ENCODE measurements around the gene N4BP2L2. TPM values are rescaled to one million over a fixed set of nuclear protein-coding genes. Genes with fewer than 3 reads are reported as not detected.

The N4BP2L2 gene
- total RNA-seq, 1 donor from 2014 or later = 260 TPM

DNA sequence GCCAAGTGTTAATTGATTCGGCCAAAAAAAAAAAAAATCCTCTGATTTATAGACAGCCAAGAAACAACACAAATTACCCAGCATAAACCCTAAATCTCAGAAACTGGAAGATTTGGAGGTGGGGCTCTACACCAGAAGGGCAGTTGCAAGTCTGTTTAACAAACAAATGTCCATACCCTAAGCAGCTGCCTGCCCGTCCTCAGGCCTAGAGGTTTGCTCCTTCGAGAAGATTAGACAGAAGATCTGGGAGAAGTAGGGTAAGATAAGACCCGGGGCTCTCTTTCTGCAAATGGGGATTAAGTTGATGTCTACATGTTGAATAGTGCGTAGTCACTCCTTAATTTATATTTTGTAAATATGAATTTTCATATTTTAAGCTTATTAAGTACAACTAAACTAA lies 107.2 kb downstream of the N4BP2L2 start:
- DNase-seq (ENCODE audit: low spot score) (no peak), ATAC-seq (no peak)
- intact Hi-C loops (cut with DNase I) = no loop called here

- DNase-seq (ENCODE audit: low spot score) (no peak), ATAC-seq (no peak)
- intact Hi-C loops (cut with DNase I) = no loop called here
Observed at GRCh38 chr13:32430018-32430747, 108.4 kb downstream of the N4BP2L2 start.

DNA sequence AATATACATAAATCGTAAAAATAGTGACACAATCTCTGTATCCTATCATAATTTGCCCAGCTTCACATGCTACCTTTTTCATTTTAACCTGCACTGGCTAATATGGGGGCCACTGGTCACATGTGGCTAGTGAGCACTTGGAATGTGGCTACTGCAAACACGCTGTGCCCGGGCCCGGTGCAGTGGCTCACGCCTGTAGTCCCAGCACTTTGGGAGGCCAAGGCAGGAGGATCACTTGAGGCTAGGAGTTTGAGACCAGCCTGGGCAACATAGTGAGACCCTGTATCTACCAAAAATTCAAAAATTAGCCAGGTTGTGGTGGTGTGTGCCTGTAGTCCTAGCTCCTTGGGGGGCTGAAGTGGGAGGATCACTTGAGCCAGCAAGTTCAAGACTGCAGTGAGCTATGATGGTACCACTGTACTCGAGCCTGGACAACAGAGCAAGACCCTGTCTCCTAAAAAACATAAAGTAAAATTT lies 109.1 kb downstream of the N4BP2L2 start:
- ATAC-seq (no peak), DNase-seq (ENCODE audit: low spot score) (no peak)
- intact Hi-C loops (cut with DNase I) = no loop called here

DNA sequence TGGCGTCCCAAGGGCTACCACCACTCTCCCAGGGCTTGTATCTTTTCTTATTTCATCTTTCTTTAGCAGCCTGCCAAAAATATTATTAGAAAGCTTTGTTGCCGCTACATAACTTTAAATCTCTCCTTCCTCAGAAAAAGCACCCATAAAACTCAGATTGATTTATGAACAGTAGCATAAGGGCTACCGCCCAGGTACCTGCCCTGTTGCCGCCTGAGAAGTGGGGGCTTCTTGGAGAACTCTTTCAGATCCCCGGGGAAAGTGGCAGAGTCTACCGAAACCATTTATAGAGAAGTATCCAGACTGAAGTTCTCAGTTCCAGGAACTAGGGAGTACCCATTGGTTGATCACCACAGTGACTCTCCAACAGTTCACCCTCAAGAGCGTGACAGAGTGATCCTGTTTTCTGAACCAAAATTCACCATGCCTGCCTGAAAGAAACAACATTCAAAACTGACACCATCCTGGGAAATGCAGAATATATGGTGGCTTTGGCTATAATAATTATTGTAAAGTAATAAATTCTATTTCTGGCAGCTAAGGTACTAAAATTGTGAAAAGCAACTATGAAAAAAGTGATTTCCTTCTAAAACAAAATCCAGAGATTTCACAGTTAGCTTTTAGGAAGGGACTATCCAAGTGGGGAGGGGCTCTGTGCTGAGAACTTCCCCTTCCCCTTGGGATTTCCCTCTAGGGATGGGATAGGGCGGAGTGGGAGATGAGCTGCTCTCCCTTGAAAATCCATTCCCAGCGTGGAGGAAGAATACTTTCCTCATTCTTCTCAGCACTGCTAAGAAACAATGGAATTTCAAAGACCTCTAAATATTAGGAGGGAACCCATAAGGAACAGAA lies 109.8 kb downstream of the N4BP2L2 start:
- peak; percentile 71 for ATAC-seq
- intact Hi-C loops (cut with DNase I) = no loop called here

DNA sequence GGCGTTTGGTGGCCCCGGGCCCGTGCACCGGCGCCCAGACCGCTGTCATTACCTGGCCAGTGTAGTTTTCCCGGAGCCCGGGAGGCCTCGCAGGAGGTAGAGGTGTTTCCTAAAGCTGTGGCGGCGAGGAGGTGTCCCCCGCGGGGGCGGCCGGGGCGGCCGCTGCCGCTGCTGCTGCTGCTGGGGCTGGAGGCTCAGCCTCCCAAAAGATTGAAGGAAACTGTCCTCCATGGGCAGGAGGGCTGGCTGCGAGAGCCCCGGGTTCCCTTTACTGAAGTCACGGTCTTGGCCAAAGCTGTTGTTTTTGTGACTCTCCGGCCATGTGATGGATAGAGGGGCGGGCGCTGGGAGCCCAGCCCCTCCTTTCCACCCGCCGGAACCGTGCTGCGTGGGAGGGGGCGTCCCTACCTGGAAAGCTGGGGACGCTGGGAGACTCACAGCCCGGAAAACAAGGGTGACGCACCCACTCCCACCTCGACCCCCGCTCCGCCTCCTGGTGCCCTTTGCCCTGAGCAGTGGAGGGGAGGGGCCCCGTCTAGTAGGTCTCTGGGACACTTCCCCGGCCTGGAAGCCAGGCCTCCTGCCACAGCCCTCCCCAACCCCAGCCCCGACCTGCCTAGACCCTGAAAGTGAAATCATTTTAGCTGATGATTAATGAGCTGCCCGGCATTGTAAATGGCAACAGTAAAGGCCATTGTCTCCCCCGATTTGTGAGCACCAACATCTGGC lies 110.6 kb downstream of the N4BP2L2 start, which contains the start of gene N4BP2L1:
Gene N4BP2L1 (minus strand): TSS at position 279 of the 729 bp plus-strand sequence. CDS start 48 bp downstream, at position 231.
- peak; percentile 90 for DNase-seq (ENCODE audit: low spot score)
- peak; percentile 93 for ATAC-seq
- intact Hi-C loops (cut with DNase I) = no loop called here

More for the DNA sequence above, 109.8 kb downstream of the N4BP2L2 start:
- DNase-seq (ENCODE audit: low spot score) = no peak

- intact Hi-C loops (cut with DNase I) = no loop called here
- DNase-seq (ENCODE audit: low spot score) = peak; percentile 77
Observed at GRCh38 chr13:32426990-32427851, 111.4 kb downstream of the N4BP2L2 start.

DNA sequence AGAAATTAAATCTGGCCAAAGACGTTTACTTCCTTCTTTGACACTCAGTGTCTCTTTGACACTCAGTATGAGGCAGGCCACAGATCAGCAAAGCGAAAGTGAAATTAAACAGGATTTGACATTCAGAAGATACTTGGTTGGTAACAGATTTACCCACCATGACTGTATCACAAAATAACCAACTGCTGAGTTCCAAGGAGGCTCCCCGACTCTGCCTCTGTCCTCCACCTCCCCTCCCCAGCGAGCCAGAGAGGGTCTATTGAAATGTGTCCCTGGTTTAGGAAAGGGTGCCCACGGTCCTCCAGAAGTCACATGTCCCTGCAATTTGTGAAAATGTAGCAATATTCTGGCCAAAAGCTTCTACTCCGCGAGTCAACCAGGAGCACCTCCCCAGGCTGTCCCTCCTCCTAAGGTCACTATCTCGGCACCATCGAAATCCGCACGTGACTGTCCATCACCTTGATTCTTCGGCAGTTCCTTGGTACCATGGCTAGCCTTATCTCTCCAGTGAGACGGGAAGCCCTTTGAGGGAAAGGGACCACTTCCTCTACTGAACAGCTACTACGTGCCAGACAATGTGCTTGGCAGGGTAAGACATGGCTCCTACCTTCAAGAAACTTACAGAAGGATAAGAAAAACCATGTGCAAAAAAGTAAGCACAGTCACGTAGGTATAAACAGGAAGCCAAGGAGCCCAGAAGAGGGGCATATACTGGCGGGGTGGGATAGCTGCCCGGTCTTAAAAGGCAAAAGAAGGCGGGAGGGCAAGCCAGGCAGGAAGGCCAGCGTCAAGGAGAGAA lies 112.2 kb downstream of the N4BP2L2 start:
- DNase-seq (ENCODE audit: low spot score) (no peak), ATAC-seq (peak; percentile 51)
- intact Hi-C loops (cut with DNase I) = no loop called here

More at GRCh38 chr13:32426990-32427851, 111.4 kb downstream of the N4BP2L2 start:
- peak; percentile 41 for ATAC-seq

- intact Hi-C loops (cut with DNase I) = no loop called here
Observed at GRCh38 chr13:32425158-32425557, 113.4 kb downstream of the N4BP2L2 start.

DNA sequence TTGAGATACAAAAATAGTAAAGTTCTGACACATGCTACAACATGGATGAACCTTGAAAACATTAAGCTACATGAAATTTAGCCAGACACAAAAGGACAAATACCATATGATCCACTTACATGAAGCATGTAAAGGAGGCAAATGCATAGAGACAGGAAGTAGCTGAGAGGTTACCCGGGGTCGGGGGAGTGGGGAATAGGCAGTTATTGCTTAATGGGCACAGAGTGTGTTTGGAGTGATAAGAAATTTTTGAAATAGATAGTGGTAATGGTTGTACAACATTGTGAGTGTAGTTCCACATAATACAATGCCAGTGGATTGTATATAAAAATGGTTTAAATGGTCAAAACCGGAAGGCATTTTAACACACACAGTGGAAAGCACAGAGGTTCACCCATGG lies 115.0 kb downstream of the N4BP2L2 start:
- no peak for ATAC-seq
- intact Hi-C loops (cut with DNase I) = no loop called here
- DNase-seq (ENCODE audit: low spot score) = no peak

More at GRCh38 chr13:32425158-32425557, 113.4 kb downstream of the N4BP2L2 start:
- no peak for DNase-seq (ENCODE audit: low spot score)
- no peak for ATAC-seq

DNA sequence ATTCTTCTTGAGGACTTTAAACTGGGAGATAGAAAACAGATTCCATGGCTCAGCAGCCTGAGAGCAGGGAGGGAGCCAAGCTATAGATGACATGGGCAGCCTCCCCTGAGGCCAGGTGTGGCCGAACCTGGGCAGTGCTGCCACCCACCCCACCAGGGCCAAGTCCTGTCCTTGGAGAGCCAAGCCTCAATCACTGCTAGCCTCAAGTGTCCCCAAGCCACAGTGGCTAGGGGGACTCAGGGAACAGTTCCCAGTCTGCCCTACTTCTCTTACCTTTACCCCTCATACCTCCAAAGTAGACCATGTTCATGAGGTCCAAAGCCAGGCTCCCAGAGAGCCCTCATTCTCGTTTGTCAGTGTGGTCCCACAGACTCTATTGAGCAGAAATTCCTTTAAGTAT lies 118.7 kb downstream of the N4BP2L2 start:
- DNase-seq (ENCODE audit: low spot score) (no peak), ATAC-seq (no peak)
- intact Hi-C loops (cut with DNase I) = no loop called here

- no peak for DNase-seq (ENCODE audit: low spot score)
- intact Hi-C loops (cut with DNase I) = no loop called here
- ATAC-seq = no peak
Observed at GRCh38 chr13:32417995-32418394, 120.6 kb downstream of the N4BP2L2 start.

DNA sequence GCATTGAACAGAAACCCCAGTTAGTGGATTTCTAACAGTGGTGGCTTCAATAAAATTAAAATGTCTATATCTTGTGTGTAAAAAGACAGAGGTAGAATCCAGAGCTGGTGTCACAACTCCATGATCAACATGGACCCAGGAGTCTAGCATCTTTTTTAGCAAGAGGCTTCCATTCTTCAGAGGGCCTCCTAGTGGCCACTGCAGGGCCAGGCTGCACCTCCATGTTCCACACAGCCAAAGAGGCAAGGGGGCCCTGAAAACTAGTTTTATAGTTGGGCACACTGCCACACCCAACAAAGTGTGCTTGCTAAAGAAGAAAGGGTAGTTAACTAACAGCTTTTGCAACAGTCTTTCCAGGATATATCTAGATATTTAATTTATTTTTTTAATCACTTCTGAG lies 123.6 kb downstream of the N4BP2L2 start:
- intact Hi-C loops (cut with DNase I) = no loop called here
- DNase-seq (ENCODE audit: low spot score) (no peak), ATAC-seq (no peak)

- ATAC-seq (no peak), DNase-seq (ENCODE audit: low spot score) (no peak)
- intact Hi-C loops (cut with DNase I) = no loop called here
Observed at GRCh38 chr13:32414580-32414979, 124.0 kb downstream of the N4BP2L2 start.

GRCh38 chr13:32413284-32413683 lies 125.3 kb downstream of the N4BP2L2 start:
- ATAC-seq = no peak
- intact Hi-C loops (cut with DNase I) = no loop called here
- DNase-seq (ENCODE audit: low spot score) = no peak

- DNase-seq (ENCODE audit: low spot score) = peak; percentile 69
- ATAC-seq = peak; percentile 98
- intact Hi-C loops (cut with DNase I) = no loop called here
Observed at GRCh38 chr13:32409561-32410421, 128.8 kb downstream of the N4BP2L2 start.

- intact Hi-C loops (cut with DNase I) = no loop called here
- ATAC-seq = no peak
- no peak for DNase-seq (ENCODE audit: low spot score)
Observed at GRCh38 chr13:32409001-32409313, 129.6 kb downstream of the N4BP2L2 start.

Data from sciatic nerve (tissue), 2 donors.